Panc1 (cell line): ENCODE data around the gene LRP5. TPM values are rescaled to one million over a fixed set of nuclear protein-coding genes. Genes with fewer than 3 reads are reported as not detected.
A peak's percentile ranks its signal among the peaks of the same experiment; 100 is the strongest.

Source experiments
- ATAC-seq: fragments of 200-7000 bp; cut with Tn5 transposase; 2 replicates; pipeline ENCODE4 v1.9.1; 2020; ENCODE audit warnings: mild to moderate bottlenecking, moderate library complexity
- BruUV-seq: library from RNA; stranded (reverse); fragments of 400-500 nt; replicated peaks from 2 replicates; lab custom pipeline; 2021; lab: Mats Ljungman, UMichigan
- CTCF ChIA-PET: fragments of 300-600 bp; sonication (Branson Sonifier 250); formaldehyde crosslinking; loops from one replicate; lab custom pipeline; 2022; ENCODE audit warnings: antibody characterized with exemption; lab: Charles Lee
- POLR2A ChIA-PET: fragments of 300-600 bp; sonication (Branson Sonifier 250); formaldehyde crosslinking; loops from one replicate; lab custom pipeline; 2022; ENCODE audit warnings: antibody characterized with exemption; lab: Charles Lee
- DNase-seq: peaks from one replicate; pipeline ENCODE4 v3.0.0-alpha.2; 2010; ENCODE audit warnings: low read depth, low spot score
- H3K27ac ChIP-seq: 2 replicates; pipeline ENCODE4 v1.5.1; 2011; ENCODE audit warnings: mild to moderate bottlenecking, low read length, inconsistent platforms
- H3K27me3 ChIP-seq: fragments of 200-500 bp; sonication (Bioruptor generic); 2 replicates; pipeline ENCODE4 v1.6.0; 2014; ENCODE audit warnings: low read length, inconsistent platforms; ENCODE audit not compliant: control insufficient read depth, insufficient read depth
- H3K36me3 ChIP-seq: fragments of 200-500 bp; sonication (Bioruptor generic); 2 replicates; pipeline ENCODE4 v1.5.1; 2014; ENCODE audit warnings: inconsistent platforms, mild to moderate bottlenecking, low read length, moderate library complexity; ENCODE audit not compliant: control insufficient read depth, insufficient read depth
- H3K4me1 ChIP-seq: 2 replicates; pipeline ENCODE4 v1.5.1; 2011; ENCODE audit warnings: inconsistent platforms, mild to moderate bottlenecking, low read length, moderate library complexity; ENCODE audit not compliant: control insufficient read depth, insufficient read depth
- H3K4me3 ChIP-seq, 2 experiments: 2 replicates each; pipeline ENCODE4 v1.5.1; 2011 to 2012; ENCODE audit warnings: low read depth in 2 of 2, low read length in 2 of 2, mild to moderate bottlenecking in 2 of 2, inconsistent platforms in 1 of 2, moderate library complexity in 1 of 2
- H3K9me3 ChIP-seq: fragments of 200-500 bp; sonication (Bioruptor generic); 2 replicates; pipeline ENCODE4 v1.5.1; 2014; ENCODE audit warnings: low read depth, mild to moderate bottlenecking, inconsistent platforms, low read length, moderate library complexity; ENCODE audit not compliant: control insufficient read depth, insufficient read depth
- POLR2AphosphoS5 ChIP-seq: IDR thresholded peaks from 2 replicates; pipeline ENCODE4 v1.6.1; 2012; ENCODE audit warnings: mild to moderate bottlenecking, low read depth, low read length, moderate library complexity
- SIN3A ChIP-seq: IDR thresholded peaks from 2 replicates; pipeline ENCODE4 v1.6.1; 2012; ENCODE audit warnings: low read depth, mild to moderate bottlenecking, low read length, moderate library complexity, borderline replicate concordance; ENCODE audit not compliant: insufficient read depth
- TCF7L2 ChIP-seq: IDR thresholded peaks from 2 replicates; pipeline ENCODE4 v1.6.1; 2011; ENCODE audit warnings: mild to moderate bottlenecking, low read depth, low read length, inconsistent platforms
- in situ Hi-C: cut with HindIII; loops from 2 replicates; pipeline ENCODE4 v1.10.0; 2016; ENCODE audit warnings: low sequenced_read_pairs, low pct_unique_long_range_greater_than_20kb
- intact Hi-C: fragments of 100-400 bp; cut with micrococcal nuclease; formaldehyde crosslinking; loops from one replicate; pipeline ENCODE4 v1.10.0; 2022; ENCODE audit not compliant: unreplicated experiment
- total RNA-seq: library from RNA; stranded (reverse); gene quantifications from one replicate; pipeline ENCODE4 v1.2.1, GENCODE V29; 2021; ENCODE audit not compliant: unreplicated experiment
- TF ChIP-seq, protein P1 (sequence below): fragments of 450-650 bp; IDR thresholded peaks from 2 replicates; pipeline ENCODE4 v1.5.1; 2017; ENCODE audit warnings: mild to moderate bottlenecking
- TF ChIP-seq, protein P2 (sequence below), 2 experiments: IDR thresholded peaks; 2 replicates each; pipeline ENCODE4 v1.6.1; 2011 to 2012; ENCODE audit warnings: low read depth in 2 of 2, control low read depth in 1 of 2, low read length in 1 of 2, mild to moderate bottlenecking in 1 of 2, moderate library complexity in 1 of 2; ENCODE audit not compliant: insufficient read depth in 1 of 2

LRP5 gene
- total RNA-seq, 1 experiment from 2014 or later, result 171 TPM

DNA sequence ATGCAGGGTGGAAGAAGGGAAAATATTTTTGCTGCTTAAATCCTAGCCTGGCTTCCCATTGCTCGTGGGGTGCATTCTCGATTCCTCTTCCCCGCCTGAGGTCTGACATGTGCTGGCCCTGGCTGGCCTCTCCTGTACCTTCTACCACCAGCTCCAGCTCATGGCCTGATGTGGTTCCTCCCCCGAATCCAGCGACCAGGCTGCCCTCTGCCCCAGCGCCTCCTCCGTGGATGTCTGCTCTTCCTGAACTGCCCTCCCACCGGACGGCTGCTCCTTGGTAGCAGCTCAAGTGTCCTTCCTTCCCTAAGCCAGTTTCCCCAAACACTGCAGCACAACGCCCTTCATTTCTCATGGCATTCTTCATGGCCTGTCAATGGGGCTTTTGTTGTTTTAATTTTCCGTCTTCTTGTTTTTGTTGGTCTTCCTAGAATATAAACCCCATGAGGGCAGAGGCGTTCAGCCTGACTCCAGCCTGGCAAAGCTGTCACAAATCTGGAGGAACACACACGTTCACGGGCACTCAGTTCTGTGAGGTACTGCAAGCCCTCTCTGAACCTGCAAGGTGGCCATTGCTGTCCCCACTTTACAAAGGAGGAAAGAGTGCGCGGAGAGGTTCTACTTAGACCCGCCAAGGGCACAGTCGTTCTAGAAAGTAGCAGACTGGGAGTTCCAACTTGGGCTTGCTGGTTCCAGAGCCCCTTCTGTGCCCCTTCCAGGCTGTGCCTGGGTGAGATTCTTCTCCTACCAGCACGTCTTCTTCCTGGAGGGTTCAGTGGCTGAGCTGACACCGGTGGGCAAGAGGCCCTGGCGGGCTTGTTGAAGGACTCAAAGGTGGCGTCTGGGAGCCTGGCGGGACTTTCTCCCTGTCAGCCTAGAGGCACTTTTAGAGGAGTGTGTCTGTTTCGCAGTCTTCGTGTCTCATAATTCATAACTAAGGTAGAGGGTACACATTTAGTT is 953 bp upstream of the LRP5 start:
- ChIA-PET POLR2A (interaction anchor here (0.6 kb wide), 1 partner anchor 16 kb away, joined by 3 read pairs; no protein-coding TSS in a partner anchor), CTCF (interaction anchor here (1.0 kb wide), 1 partner anchor 13 kb away, joined by 3 read pairs; no protein-coding TSS in a partner anchor)
- DNase-seq, result no peak
- Histone ChIP-seq H3K36me3 (no peaks in the 10 kb centered on the region), H3K27ac (peak overlapping the region; percentile 84), H3K27me3 (no peaks in the 10 kb centered on the region), H3K9me3 (no peaks in the 10 kb centered on the region), H3K4me3 (peak overlapping the region; percentile 52 to 73), H3K4me1 (peaks cover 36% of the 10 kb centered on the region)
- ATAC-seq, result no peak
- BruUV-seq, result no TSS peak
- intact Hi-C loops (no loop called here), in situ Hi-C loops (no loop called here)
- no peak for TF ChIP-seq POLR2AphosphoS5
- no peak for TF ChIP-seq TCF7L2
- no peak for TF ChIP-seq SIN3A
- TF ChIP-seq, protein P1, sequence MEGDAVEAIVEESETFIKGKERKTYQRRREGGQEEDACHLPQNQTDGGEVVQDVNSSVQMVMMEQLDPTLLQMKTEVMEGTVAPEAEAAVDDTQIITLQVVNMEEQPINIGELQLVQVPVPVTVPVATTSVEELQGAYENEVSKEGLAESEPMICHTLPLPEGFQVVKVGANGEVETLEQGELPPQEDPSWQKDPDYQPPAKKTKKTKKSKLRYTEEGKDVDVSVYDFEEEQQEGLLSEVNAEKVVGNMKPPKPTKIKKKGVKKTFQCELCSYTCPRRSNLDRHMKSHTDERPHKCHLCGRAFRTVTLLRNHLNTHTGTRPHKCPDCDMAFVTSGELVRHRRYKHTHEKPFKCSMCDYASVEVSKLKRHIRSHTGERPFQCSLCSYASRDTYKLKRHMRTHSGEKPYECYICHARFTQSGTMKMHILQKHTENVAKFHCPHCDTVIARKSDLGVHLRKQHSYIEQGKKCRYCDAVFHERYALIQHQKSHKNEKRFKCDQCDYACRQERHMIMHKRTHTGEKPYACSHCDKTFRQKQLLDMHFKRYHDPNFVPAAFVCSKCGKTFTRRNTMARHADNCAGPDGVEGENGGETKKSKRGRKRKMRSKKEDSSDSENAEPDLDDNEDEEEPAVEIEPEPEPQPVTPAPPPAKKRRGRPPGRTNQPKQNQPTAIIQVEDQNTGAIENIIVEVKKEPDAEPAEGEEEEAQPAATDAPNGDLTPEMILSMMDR, result no peak

DNA sequence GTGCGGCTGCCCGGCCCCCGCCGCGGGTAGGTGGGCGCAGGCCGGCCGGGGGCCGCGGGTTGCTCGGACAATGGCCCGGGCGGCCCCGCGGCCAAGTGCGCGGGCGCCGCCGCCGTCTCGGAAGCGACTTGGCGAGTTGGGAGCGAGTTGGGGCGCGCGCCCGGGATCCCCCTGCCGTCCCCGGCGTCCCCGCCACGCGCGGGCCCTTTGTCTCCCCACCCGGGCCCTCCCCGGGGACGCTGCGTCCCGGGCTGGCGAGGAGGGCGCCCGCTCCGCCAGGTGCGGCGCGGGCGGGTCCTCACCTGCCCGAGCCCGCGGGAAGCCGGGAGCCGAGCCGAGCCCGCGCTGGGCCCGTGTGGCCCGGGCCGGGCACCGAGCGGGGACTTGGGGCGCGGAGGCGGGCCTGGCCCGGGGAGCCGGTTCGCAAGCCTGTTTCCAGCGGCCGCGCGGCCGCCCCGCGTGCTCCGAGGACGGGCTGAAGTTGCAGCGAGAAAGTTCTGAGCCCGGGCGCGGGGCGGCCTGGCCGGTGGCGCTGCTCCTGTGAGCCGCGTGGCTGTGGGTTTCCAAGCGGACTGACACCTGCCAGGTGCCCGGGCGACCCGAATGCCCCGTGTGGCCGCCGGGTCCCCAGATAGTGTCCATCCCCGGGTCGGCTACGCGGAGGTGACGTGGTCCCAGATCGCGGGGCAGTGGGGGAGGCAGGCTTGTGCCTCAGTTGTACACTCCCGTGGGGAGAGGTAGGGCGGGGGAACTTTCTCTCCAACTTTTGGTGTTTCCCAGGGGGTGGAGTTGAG is 586 bp downstream of the LRP5 start:
- peak overlapping the region; percentile 73 to 75 for H3K4me3 ChIP-seq
- CTCF ChIA-PET, result interaction anchor here (0.5 to 1.5 kb wide), 4 partner anchors 13 to 601 kb away, joined by 3 to 4 read pairs (median 4); no protein-coding TSS in a partner anchor
- no peak for DNase-seq
- no peaks in the 10 kb centered on the region for H3K36me3 ChIP-seq
- TF ChIP-seq TCF7L2 (no peak), SIN3A (0 out of 2 replicates have a peak, but pooled peaks have one; percentile 54), POLR2AphosphoS5 (no peak; the same call in 1 of the 2 replicates)
- TF ChIP-seq, protein P1, result no peak
- TF ChIP-seq, protein P2, sequence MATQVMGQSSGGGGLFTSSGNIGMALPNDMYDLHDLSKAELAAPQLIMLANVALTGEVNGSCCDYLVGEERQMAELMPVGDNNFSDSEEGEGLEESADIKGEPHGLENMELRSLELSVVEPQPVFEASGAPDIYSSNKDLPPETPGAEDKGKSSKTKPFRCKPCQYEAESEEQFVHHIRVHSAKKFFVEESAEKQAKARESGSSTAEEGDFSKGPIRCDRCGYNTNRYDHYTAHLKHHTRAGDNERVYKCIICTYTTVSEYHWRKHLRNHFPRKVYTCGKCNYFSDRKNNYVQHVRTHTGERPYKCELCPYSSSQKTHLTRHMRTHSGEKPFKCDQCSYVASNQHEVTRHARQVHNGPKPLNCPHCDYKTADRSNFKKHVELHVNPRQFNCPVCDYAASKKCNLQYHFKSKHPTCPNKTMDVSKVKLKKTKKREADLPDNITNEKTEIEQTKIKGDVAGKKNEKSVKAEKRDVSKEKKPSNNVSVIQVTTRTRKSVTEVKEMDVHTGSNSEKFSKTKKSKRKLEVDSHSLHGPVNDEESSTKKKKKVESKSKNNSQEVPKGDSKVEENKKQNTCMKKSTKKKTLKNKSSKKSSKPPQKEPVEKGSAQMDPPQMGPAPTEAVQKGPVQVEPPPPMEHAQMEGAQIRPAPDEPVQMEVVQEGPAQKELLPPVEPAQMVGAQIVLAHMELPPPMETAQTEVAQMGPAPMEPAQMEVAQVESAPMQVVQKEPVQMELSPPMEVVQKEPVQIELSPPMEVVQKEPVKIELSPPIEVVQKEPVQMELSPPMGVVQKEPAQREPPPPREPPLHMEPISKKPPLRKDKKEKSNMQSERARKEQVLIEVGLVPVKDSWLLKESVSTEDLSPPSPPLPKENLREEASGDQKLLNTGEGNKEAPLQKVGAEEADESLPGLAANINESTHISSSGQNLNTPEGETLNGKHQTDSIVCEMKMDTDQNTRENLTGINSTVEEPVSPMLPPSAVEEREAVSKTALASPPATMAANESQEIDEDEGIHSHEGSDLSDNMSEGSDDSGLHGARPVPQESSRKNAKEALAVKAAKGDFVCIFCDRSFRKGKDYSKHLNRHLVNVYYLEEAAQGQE (IDR thresholded peaks at IDR 0.05; ENCODE audit: insufficient read depth in 1 of 2, low read depth in 2 of 2, low read length in 1 of 2), result no peak
- peaks cover 50% of the 10 kb centered on the region for H3K4me1 ChIP-seq
- POLR2A ChIA-PET, result no interaction called here
- ATAC-seq, result no peak
- peak overlapping the region; percentile 99 for H3K27ac ChIP-seq
- no TSS peak for BruUV-seq
- no peaks in the 10 kb centered on the region for H3K9me3 ChIP-seq
- in situ Hi-C loops (no loop called here), intact Hi-C loops (no loop called here)
- no peaks in the 10 kb centered on the region for H3K27me3 ChIP-seq
